ENCODE results near the gene SP3. TPM values are rescaled to one million over a fixed set of nuclear protein-coding genes. Genes with fewer than 3 reads are reported as not detected.

SP3 gene
- total and polyA plus RNA-seq, 9 of the 15 experiments (the other 6 are each of a cell fraction or from before 2014, with no cell fraction given): 12.0 to 106 (median 74.9) TPM

DNA sequence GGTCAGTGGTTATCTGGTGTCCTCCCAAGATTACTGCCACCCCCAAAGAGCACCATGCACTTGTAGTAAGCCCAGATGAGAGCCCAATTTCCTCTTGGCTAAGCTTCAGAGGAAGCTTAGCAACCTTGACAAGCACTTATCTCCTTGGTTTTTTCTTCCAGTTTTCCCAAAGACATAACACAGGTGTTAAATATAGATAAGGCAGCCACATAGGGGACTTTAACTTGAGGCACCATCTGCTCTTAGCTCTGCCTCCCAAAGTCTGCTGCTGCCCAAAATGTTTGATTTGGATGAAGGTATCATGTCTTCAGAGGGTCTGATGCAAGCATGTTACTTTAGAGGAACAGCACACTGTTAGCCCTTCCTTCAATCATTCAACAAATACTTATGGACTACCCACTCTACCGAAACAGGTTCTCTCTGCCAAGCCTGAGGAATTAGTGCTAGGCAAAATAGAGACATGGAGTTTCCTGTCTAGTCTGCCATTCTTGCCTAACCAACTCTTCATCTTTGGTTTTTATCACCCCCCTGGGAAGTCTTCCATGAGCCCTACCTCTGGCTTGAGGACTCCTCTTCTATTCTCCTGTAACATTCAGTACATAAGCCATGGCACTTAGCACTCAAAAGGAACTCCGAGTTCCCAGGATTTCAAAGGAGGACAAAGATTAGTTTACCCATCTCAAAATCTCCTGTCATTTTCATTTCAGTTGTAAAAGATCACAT lies 73.7 kb downstream of the SP3 start (continued):
- TF ChIP-seq, protein P1, sequence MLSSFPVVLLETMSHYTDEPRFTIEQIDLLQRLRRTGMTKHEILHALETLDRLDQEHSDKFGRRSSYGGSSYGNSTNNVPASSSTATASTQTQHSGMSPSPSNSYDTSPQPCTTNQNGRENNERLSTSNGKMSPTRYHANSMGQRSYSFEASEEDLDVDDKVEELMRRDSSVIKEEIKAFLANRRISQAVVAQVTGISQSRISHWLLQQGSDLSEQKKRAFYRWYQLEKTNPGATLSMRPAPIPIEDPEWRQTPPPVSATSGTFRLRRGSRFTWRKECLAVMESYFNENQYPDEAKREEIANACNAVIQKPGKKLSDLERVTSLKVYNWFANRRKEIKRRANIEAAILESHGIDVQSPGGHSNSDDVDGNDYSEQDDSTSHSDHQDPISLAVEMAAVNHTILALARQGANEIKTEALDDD (IDR thresholded peaks at IDR 0.05): peak; percentile 98
- TF ChIP-seq YBX1 (IDR thresholded peaks at IDR 0.05): no peak
- TF ChIP-seq, protein P2, sequence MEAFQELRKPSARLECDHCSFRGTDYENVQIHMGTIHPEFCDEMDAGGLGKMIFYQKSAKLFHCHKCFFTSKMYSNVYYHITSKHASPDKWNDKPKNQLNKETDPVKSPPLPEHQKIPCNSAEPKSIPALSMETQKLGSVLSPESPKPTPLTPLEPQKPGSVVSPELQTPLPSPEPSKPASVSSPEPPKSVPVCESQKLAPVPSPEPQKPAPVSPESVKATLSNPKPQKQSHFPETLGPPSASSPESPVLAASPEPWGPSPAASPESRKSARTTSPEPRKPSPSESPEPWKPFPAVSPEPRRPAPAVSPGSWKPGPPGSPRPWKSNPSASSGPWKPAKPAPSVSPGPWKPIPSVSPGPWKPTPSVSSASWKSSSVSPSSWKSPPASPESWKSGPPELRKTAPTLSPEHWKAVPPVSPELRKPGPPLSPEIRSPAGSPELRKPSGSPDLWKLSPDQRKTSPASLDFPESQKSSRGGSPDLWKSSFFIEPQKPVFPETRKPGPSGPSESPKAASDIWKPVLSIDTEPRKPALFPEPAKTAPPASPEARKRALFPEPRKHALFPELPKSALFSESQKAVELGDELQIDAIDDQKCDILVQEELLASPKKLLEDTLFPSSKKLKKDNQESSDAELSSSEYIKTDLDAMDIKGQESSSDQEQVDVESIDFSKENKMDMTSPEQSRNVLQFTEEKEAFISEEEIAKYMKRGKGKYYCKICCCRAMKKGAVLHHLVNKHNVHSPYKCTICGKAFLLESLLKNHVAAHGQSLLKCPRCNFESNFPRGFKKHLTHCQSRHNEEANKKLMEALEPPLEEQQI (IDR thresholded peaks at IDR 0.05): no peak
- no peak for TF ChIP-seq KDM4B (IDR thresholded peaks at IDR 0.05; ENCODE audit: borderline replicate concordance in 2 of 2, low read depth in 1 of 2)
- TF ChIP-seq CC2D1A (IDR thresholded peaks at IDR 0.05): peak; percentile 68; the same call in 1 of the 2 replicates
- no peak for TF ChIP-seq MCM2 (IDR thresholded peaks at IDR 0.05; ENCODE audit: low read depth)
- TF ChIP-seq, protein P3, sequence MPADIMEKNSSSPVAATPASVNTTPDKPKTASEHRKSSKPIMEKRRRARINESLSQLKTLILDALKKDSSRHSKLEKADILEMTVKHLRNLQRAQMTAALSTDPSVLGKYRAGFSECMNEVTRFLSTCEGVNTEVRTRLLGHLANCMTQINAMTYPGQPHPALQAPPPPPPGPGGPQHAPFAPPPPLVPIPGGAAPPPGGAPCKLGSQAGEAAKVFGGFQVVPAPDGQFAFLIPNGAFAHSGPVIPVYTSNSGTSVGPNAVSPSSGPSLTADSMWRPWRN (IDR thresholded peaks at IDR 0.05; ENCODE audit: low read depth): peak; percentile 52; the same call in 1 of the 2 replicates
- TF ChIP-seq, protein P4, sequence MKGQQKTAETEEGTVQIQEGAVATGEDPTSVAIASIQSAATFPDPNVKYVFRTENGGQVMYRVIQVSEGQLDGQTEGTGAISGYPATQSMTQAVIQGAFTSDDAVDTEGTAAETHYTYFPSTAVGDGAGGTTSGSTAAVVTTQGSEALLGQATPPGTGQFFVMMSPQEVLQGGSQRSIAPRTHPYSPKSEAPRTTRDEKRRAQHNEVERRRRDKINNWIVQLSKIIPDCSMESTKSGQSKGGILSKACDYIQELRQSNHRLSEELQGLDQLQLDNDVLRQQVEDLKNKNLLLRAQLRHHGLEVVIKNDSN (CRISPR knock-in tag; IDR thresholded peaks at IDR 0.05): no peak
- TF ChIP-seq HDAC3 (IDR thresholded peaks at IDR 0.05; ENCODE audit: borderline replicate concordance, partially characterized antibody): peak; percentile 64
- TF ChIP-seq, protein P5, sequence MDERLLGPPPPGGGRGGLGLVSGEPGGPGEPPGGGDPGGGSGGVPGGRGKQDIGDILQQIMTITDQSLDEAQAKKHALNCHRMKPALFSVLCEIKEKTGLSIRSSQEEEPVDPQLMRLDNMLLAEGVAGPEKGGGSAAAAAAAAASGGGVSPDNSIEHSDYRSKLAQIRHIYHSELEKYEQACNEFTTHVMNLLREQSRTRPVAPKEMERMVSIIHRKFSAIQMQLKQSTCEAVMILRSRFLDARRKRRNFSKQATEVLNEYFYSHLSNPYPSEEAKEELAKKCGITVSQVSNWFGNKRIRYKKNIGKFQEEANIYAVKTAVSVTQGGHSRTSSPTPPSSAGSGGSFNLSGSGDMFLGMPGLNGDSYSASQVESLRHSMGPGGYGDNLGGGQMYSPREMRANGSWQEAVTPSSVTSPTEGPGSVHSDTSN (CRISPR knock-in tag; IDR thresholded peaks at IDR 0.05; ENCODE audit: low read depth): no peak
- TF ChIP-seq, protein P5 (tag; conservative IDR thresholded peaks at IDR 0.05; ENCODE audit: low read depth): peak; percentile 16; the same call in 1 of the 2 replicates
- TF ChIP-seq COPS2 (conservative IDR thresholded peaks at IDR 0.05): no peak
- TF ChIP-seq ZKSCAN1 (IDR thresholded peaks at IDR 0.05; ENCODE audit: low read depth, low read length): no peak
- TF ChIP-seq, protein P6, sequence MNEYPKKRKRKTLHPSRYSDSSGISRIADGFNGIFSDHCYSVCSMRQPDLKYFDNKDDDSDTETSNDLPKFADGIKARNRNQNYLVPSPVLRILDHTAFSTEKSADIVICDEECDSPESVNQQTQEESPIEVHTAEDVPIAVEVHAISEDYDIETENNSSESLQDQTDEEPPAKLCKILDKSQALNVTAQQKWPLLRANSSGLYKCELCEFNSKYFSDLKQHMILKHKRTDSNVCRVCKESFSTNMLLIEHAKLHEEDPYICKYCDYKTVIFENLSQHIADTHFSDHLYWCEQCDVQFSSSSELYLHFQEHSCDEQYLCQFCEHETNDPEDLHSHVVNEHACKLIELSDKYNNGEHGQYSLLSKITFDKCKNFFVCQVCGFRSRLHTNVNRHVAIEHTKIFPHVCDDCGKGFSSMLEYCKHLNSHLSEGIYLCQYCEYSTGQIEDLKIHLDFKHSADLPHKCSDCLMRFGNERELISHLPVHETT (CRISPR knock-in tag; conservative IDR thresholded peaks at IDR 0.05 in 1 of 2, IDR thresholded peaks at IDR 0.05 in 1 of 2): no peak
- TF ChIP-seq NR3C1 (CRISPR knock-in tag; IDR thresholded peaks at IDR 0.05): no peak
- TF ChIP-seq ZNF384 (IDR thresholded peaks at IDR 0.05; ENCODE audit: low read depth, low read length): peak; percentile 63; the same call in 1 of the 2 replicates
- no peak for TF ChIP-seq ELF2 (CRISPR knock-in tag; IDR thresholded peaks at IDR 0.05)
- TF ChIP-seq ERF (CRISPR knock-in tag; IDR thresholded peaks at IDR 0.05): no peak
- peak; percentile 96 for TF ChIP-seq SMAD4 (CRISPR knock-in tag; conservative IDR thresholded peaks at IDR 0.05)

Measured in K562 (cell line).